ENCODE results near the gene EIF4EBP3.
"Not testable (repeated sequence)": the region's sequence is repeated elsewhere in the genome, so short reads cannot be mapped to it uniquely, and the experiment has no call there.

The EIF4EBP3 gene

GRCh38 chr5:140575309-140575708 is 27.8 kb downstream of the EIF4EBP3 start:
- TF ChIP-seq, protein P1, sequence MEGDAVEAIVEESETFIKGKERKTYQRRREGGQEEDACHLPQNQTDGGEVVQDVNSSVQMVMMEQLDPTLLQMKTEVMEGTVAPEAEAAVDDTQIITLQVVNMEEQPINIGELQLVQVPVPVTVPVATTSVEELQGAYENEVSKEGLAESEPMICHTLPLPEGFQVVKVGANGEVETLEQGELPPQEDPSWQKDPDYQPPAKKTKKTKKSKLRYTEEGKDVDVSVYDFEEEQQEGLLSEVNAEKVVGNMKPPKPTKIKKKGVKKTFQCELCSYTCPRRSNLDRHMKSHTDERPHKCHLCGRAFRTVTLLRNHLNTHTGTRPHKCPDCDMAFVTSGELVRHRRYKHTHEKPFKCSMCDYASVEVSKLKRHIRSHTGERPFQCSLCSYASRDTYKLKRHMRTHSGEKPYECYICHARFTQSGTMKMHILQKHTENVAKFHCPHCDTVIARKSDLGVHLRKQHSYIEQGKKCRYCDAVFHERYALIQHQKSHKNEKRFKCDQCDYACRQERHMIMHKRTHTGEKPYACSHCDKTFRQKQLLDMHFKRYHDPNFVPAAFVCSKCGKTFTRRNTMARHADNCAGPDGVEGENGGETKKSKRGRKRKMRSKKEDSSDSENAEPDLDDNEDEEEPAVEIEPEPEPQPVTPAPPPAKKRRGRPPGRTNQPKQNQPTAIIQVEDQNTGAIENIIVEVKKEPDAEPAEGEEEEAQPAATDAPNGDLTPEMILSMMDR (conservative IDR thresholded peaks at IDR 0.05; ENCODE audit: low read length), result peak; percentile 64
- DNase-seq (ENCODE audit: low read depth), result peak; percentile 56
- no peak overlapping the region for H3K4me3 ChIP-seq (ENCODE audit: low read length)

- TF ChIP-seq, protein P1 (conservative IDR thresholded peaks at IDR 0.05; ENCODE audit: low read length), result no peak
- H3K4me3 ChIP-seq (ENCODE audit: low read length), result no peak overlapping the region
- no peak for DNase-seq (ENCODE audit: low read depth)
Observed at GRCh38 chr5:140576776-140577201, 29.3 kb downstream of the EIF4EBP3 start.

GRCh38 chr5:140579188-140579747 is 31.8 kb downstream of the EIF4EBP3 start:
- DNase-seq (ENCODE audit: low read depth); H3K4me3 ChIP-seq (ENCODE audit: low read length): not testable (repeated sequence)

DNA sequence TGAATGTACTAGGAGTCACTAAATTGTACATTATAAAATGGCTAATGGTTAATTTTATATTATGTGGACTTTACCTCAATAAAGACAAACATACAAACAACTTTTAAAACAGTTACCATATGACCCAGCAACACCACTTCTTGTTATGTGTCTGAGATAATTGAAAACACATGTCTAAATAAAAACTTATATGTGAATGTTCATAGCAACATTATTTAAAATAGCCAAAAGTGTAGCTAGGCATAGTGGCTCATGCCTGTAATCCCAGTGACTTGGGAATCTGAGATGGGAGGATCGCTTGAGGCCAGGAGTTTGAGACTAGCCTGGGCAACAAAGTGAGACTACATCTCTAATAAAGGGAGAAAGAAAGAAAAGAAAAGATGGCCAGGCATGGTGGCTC is 40.0 kb downstream of the EIF4EBP3 start:
- TF ChIP-seq, protein P1 (conservative IDR thresholded peaks at IDR 0.05; ENCODE audit: low read length), result no peak

GRCh38 chr5:140588311-140589070 is 41.0 kb downstream of the EIF4EBP3 start:
- TF ChIP-seq, protein P1 (conservative IDR thresholded peaks at IDR 0.05; ENCODE audit: low read length), result no peak
- DNase-seq (ENCODE audit: low read depth), result peak; percentile 66
- H3K4me3 ChIP-seq (ENCODE audit: low read length), result no peak overlapping the region

More for the DNA sequence above, 40.0 kb downstream of the EIF4EBP3 start:
- H3K4me3 ChIP-seq (ENCODE audit: low read length), result no peak overlapping the region
- DNase-seq (ENCODE audit: low read depth), result peak; percentile 52

DNA sequence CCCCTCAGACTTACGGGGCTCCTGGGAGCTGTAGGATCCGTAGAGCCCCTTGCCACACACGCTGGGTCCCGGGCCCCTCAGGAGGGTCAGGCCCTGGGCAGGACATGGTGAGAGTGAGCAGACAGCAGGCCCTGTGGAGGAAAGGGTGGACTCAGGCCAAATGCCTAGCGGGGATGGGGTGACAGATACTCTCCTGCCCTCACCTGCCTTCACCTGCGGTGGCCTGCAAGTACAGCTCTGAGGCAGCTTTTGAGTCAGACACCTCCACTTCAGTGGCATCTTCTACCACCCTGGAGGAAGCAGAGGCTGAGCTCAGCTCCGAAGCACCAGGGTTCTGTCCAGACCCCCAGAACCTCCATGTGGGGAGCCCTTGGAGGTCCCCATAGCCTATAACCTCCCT is 43.4 kb downstream of the EIF4EBP3 start:
- no peak for DNase-seq (ENCODE audit: low read depth)
- TF ChIP-seq, protein P1 (conservative IDR thresholded peaks at IDR 0.05; ENCODE audit: low read length), result no peak
- no peak overlapping the region for H3K4me3 ChIP-seq (ENCODE audit: low read length)

- peak; percentile 60 for DNase-seq (ENCODE audit: low read depth)
- no peak overlapping the region for H3K4me3 ChIP-seq (ENCODE audit: low read length)
- TF ChIP-seq, protein P1 (conservative IDR thresholded peaks at IDR 0.05; ENCODE audit: low read length), result no peak
Observed at GRCh38 chr5:140591747-140592372, 44.4 kb downstream of the EIF4EBP3 start.

DNA sequence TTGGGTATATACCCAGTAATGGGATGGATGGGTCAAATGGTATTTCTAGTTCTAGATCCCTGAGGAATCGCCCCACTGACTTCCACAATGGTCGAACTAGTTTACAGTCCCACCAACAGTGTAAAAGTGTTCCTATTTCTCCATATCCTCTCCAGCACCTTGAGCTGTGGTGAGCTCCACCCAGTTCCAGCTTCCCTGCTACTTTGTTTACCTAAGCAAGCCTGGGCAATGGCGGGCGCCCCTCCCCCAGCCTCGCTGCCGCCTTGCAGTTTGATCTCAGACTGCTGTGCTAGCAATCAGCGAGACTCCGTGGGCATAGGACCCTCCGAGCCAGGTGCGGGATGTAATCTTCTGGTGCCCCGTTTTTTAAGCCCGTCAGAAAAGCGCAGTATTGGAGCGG is 45.6 kb downstream of the EIF4EBP3 start:
- DNase-seq (ENCODE audit: low read depth); H3K4me3 ChIP-seq (ENCODE audit: low read length): not testable (repeated sequence)

Data from AG10803 (cell line).